Measurements from ENCODE around the gene IFIT5.

IFIT5 gene

DNA sequence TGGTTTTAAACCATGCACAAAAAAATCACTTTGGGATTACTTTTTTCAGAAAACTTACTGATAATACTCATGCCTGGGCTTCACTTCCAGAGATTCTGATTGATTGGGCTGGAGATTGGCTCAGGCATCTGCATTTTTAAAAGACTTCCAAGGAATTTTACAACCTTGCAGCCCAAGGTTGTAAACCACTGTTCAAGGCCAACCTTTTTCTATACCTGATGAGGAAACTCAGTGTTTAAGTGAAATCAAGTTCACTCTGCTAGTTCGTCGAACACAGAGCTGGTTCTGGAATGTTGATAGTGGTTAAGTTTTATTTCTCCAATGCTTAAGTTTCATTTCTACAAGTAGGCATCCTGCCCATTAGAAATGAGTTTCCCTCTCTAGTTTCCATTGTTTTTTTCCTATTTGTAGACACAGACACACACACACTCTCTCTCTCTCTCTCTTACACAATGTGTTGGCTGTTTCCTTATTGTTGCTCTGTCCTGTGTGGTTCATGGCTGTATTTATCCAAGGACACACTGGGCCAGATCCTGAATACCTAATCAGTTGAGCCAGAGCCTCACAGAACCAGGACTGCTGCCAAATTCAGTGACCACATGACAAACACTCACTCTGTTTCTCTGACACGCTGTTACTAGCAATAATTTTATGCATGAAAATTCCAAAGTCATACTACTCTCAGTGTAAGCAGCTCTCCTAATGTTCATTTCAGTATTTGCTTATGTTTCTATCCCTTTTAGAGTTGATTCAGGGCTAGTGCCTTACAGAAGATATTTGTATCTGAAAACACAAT lies 40.3 kb upstream of the IFIT5 start:
- H3K4me3 ChIP-seq (ENCODE audit: low read depth, low read length): no peak overlapping the region
- TF ChIP-seq, protein P1, sequence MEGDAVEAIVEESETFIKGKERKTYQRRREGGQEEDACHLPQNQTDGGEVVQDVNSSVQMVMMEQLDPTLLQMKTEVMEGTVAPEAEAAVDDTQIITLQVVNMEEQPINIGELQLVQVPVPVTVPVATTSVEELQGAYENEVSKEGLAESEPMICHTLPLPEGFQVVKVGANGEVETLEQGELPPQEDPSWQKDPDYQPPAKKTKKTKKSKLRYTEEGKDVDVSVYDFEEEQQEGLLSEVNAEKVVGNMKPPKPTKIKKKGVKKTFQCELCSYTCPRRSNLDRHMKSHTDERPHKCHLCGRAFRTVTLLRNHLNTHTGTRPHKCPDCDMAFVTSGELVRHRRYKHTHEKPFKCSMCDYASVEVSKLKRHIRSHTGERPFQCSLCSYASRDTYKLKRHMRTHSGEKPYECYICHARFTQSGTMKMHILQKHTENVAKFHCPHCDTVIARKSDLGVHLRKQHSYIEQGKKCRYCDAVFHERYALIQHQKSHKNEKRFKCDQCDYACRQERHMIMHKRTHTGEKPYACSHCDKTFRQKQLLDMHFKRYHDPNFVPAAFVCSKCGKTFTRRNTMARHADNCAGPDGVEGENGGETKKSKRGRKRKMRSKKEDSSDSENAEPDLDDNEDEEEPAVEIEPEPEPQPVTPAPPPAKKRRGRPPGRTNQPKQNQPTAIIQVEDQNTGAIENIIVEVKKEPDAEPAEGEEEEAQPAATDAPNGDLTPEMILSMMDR (IDR thresholded peaks at IDR 0.05; ENCODE audit: borderline replicate concordance, insufficient read depth, low read depth, low read length): no peak

DNA sequence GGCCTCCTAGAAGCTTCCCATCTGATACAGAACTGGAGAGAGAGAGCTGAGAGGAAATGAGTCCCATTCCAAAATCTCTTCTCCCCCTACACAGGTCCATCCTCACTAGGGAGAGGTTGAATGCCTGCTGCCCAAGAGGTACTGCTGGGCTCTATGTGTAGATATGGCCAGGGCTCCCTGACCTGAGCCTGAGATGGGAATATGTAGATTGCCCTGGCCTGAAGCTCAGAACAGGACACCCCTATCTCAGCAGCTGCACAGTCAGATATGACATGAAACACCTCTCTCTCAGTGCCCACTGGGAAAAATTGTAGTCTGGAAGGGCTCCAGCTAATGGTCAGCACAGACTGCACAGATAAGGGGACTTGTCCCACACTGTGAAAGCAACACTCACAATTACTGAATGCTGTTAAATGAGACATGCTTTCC lies 39.6 kb upstream of the IFIT5 start:
- no peak overlapping the region for H3K4me3 ChIP-seq (ENCODE audit: low read depth, low read length)
- TF ChIP-seq, protein P1 (IDR thresholded peaks at IDR 0.05; ENCODE audit: borderline replicate concordance, insufficient read depth, low read depth, low read length): no peak

DNA sequence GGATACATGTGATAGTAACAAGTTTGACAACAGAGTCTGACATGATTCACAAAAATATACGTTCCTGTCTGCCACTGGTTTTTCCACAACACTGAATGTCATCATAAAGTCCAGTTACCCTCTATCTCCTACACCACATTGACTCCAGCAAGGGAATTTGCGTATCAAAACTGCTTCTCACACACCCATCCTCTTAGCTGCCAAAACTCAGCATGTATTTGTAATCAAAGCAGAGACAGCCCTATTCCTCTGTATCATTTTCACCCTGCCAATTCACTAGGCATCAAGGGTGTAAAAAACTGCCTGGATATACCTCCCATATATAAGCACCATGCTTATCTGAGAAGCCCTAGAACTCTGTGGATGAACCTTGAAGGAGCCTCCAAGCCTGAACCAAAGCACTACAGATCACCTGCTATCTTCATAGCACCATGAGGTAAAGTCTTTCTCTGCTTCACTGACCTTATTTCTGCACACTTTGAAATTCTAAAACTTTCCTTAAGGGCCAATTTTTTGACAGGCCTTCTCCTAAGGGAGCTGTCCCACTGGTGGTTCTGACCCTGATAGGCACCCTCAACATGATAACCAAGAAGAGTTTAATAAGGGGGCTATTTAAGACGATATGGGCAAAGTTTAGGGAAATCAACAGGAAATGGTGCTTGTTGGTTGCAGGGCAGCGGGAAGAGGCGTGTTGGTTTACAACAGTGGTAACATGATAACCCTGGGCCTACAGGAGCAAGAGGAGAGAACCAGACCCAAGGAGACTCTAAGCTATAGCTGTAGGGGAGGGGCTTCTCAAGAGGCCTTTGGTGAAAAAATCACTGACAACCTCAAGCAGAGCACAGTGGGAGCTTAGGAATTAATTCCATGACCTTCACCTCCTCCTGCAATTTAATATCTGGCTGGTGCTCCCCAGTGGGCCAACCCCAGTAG lies 36.4 kb upstream of the IFIT5 start, which contains the start of gene IFIT1B:
IFIT1B (plus strand) TSS at position 352 of the 933 bp plus-strand sequence; CDS start at position 432, 80 bp downstream.
- H3K4me3 ChIP-seq (ENCODE audit: low read depth, low read length): no peak within 1 kb of the TSS
- TF ChIP-seq, protein P1 (IDR thresholded peaks at IDR 0.05; ENCODE audit: borderline replicate concordance, insufficient read depth, low read depth, low read length): no peak

DNA sequence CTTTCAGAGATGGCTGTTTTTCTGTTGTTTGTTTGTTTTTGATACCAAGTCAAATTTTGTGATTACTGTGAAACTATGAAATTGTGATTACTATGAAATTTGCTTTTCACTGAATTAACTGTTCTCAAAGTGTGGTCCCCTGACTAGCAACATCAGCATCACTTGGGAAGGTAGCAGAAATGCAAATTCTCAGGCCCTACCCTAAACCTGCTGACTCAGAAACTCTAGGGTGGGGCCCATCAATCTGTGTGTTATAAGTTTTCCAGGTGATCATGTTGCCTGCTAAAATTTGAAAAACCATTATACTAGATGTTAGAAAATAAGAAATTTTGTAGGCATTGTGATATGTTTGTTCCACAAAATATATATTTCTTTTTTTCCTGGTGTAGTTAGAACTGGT lies 35.3 kb upstream of the IFIT5 start:
- H3K4me3 ChIP-seq (ENCODE audit: low read depth, low read length): no peak overlapping the region
- TF ChIP-seq, protein P1 (IDR thresholded peaks at IDR 0.05; ENCODE audit: borderline replicate concordance, insufficient read depth, low read depth, low read length): no peak

DNA sequence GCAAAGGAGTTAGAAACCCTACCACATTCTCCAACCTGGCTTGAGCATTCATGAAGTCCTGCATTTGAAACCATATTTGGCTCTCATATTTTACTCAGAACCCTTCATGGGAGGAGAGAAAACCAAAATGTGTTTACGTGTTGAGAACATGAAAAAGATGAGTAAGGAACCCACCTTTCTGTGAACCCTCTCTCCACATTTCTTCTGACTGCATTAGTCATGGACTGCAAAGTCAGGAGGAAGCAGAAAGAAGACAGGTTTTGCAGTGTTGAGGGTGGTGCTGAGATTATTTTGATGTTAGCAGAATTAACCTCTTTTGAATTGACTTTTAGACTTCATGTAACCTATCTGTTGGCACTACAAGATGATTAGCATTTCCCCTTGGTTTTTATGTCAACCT lies 31.6 kb upstream of the IFIT5 start:
- no peak overlapping the region for H3K4me3 ChIP-seq (ENCODE audit: low read depth, low read length)
- TF ChIP-seq, protein P1 (IDR thresholded peaks at IDR 0.05; ENCODE audit: borderline replicate concordance, insufficient read depth, low read depth, low read length): no peak

DNA sequence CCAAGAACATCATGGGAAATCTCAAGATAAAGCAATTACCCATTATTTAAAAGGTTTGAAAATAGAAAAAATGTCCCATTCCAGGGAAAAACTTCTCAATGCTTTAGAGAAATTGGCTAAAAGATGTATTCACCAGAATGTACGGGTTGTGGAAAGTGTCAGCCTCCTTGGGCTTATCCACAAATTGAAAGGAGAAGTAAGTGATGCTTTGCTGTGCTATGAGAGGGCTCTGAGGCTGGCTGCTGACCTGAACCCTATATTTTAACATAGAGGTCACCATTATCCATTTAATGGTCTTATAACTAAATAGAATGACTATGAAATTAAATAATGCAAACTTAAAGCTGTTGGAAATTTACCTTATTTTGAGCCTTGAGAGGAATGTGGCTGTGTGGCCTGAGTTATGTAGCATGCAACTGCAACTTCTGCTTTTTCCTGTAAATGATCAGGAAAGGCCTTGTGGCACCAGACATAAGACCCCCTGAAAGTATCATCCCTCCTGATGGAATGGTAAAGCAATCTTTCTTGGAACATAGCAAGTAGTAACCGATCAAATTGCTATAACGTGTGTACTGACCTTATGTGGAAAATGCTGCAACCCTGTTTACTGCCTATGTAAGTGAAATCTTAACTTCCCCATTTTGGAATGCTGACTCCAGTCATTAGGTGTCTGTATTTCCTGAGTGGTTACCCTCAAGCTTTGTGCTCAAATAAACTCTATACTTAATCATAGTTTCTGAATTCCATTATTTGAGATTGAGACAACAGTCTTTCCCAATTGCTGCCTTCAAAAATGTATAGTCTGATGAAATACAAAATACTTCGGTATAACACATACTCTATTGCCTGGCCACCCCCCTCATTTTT lies 29.7 kb upstream of the IFIT5 start:
- TF ChIP-seq, protein P1 (IDR thresholded peaks at IDR 0.05; ENCODE audit: borderline replicate concordance, insufficient read depth, low read depth, low read length): no peak
- no peak overlapping the region for H3K4me3 ChIP-seq (ENCODE audit: low read depth, low read length)
